HG02938 (cell line): ENCODE data around the gene CHP1.
A peak's percentile ranks its signal among the peaks of the same experiment; 100 is the strongest.
"Not testable (repeated sequence)": the region's sequence is repeated elsewhere in the genome, so short reads cannot be mapped to it uniquely, and the experiment has no call there.

Experiments used
- ATAC-seq: cut with Tn5 transposase; IDR thresholded peaks from one replicate; pipeline ENCODE4 v1.9.1; 2021; ENCODE audit warnings: mild to moderate bottlenecking, moderate library complexity; ENCODE audit not compliant: unreplicated experiment

CHP1 gene

DNA sequence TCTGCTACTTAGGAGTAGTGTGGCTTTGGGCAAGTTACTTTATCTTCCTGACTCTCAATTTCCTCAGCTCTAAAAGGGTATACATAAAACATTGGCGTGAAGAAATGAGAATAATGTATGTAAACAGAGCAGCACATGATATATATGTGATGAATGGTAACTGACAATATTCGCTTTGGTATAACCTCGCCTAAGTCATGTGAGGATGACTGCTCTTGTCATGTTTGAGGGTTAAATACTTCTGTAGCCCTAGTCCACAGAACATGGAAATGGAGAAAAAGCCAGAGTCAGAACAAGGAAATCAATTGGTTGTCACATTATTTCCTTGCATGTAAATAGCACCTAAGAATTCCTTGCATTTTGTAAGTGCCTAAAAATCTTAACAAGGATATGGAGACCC, 25.0 kb downstream of the CHP1 start:
- no peak for ATAC-seq

DNA sequence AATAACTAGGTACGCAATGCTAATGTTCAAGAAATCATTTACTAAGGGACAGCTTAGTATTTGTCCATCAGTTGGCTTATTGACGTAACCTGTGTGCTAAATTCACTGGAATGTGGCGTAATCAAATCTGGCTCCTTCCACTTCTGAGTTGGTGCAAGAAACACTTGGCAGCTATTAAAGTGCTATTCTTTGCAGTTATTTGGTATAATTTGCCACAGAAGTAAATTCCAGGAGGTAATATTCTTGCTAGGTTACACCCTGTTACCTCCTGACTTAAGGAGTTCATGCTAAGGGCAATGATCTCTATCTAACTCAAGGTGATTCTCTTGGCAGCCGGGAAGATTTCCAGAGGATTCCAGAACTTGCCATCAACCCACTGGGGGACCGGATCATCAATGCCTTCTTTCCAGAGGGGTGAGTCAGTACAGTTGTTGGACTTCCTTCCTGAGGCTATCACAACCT, 25.5 kb downstream of the CHP1 start:
- no peak for ATAC-seq

DNA sequence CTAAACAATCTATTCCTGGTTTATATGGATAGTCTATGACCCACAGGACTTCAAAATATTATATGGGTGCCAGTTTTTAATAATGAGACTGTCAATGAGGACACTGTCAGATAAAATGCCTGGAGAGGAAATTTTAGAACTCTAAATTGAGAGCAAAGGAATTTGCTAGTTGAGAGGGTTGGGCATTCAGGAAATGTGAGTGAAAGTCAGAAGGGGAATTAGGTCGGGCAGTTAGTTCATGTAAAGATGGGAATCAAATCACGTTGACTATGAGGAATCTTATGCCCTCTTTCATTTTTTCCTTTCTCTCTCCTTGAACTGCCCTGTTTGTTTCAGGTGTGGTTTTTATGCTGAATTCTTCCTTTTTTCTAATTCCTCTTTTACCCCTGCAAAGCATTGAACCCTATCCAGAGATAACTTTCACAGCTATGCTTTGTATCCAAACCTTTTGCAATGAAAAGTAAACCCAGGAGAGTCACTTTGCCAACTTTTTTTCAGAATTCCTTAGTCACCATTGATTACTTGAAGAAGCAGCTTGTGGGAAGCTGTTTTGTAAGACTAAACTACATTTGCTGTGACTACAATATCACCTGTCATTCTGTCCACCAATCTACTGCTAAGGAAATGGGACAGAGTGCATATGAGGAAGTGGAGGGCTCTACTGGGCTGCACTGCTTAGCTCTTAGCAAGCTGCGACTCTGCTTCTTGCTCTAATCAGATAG, 27.8 kb downstream of the CHP1 start:
- no peak for ATAC-seq

DNA sequence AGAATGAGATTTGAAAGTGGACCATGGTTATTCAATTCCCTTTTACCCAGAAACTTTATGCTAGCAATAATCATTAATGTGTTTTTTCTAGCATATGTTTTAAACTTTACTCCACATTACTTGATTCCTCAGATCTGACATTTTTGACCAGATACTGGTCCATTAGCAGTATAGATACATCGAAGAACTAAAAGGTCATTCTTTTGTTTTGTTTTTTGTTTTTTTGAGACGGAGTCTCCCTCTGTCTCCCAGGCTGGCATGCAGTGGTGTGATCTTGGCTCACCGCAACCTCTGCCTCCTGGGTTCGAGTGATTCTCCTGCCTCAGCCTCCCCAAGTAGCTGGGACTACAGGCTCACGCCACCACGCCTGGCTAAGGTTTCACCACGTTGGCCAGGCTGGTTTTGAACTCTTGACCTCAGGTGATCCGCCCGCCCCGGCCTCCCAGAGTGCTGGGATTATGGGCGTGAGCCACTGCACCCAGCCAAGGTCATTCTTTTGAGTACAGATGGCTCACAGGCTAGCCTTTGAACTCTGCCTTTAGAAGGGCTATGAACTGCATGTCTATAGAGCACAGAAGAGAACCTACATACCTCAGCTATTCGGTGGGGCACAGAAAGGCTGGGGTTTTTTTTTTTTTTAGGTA, 28.6 kb downstream of the CHP1 start:
- no peak for ATAC-seq

DNA sequence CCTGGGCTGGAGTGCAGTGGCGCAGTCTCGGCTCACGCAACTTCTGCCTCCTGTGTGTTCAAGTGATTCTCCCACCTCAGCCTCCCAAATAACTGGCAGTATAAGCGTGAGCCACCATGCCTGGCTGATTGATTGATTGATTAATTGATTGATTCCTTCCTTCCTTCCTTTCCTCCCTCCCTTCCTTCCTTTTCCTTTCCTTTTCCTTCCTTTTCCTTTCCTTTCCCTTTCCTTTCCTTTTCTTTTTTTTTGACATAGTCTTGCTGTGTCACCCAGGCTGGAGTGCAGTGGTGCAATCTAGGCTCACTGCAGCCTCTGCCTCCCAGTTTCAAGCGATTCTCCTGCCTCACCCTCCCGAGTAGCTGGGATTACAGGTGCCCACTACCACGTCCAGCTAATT, 29.9 kb downstream of the CHP1 start:
- ATAC-seq: not testable (repeated sequence)

DNA sequence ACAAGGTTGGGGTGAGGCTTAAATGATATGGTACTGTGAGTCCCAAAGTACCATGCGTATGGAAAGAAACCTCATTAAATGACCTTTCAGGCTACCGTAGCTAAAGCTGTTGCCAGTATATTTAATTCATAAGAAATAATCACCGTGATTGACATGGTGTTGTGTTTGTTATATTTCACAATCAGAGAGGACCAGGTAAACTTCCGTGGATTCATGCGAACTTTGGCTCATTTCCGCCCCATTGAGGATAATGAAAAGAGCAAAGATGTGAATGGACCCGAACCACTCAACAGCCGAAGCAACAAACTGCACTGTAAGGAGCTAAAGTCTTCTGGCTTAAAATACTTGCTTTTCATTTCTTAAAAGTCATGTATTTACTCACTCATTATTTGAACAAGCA, 31.5 kb downstream of the CHP1 start:
- no peak for ATAC-seq

DNA sequence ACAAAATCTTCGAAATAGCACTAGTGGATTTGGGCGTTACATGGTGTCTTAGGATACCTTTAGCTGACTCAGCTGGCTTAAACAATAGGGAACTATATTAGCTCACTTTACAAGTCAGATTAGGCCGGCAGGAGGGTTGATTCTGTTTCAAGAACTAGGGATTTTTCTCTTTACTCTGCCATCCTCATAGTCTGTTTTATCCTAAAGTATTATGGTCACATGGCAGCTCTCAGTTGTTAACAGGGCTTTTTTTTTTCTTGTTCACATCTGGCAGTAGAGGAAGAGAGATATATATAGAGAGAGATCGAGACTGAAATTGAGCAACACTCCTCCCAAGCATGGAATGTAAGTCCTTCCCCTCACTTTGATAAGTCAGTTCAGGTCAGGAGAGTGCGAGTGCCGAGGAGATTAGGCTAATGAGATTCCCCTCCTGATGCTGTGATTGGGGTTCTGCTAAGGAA, 32.9 kb downstream of the CHP1 start:
- no peak for ATAC-seq

DNA sequence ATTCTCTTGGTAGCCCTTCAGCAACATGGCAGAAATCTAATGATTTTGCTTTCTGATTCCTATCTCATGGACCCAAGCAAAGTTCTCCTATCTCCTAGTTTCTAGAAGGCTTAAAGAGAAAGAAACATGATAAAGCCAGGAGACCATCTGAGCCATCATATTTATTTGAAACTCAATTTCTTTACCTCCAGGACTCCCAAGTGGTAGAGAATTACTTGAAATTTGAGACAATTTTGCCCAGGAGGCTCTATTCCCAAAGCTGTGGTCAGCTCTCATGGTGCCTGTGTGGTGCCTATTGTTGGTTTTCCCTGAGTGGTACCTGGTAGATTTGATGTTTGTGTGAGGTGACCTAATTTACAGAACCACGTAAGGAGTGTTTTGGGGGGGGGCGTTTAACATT, 38.8 kb downstream of the CHP1 start:
- ATAC-seq: no peak

DNA sequence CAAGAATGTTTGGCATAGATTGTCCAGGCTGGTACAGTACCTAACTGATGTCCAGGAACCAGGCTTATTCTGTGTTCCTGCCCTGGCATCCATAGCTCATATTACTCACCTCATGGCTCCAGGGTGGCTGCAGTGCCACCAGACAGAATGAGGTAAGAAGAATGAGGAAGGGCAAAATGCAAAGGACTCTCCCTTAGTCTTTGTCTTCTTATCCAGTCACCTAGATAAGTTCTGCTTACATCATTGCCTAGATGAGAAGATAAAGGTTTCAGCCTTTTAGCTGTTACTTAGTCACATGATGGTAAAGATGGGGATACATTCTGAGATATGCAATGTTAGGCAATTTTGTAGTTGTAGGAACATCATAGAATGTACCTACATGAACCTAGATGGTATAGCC, 45.8 kb downstream of the CHP1 start:
- ATAC-seq: no peak

DNA sequence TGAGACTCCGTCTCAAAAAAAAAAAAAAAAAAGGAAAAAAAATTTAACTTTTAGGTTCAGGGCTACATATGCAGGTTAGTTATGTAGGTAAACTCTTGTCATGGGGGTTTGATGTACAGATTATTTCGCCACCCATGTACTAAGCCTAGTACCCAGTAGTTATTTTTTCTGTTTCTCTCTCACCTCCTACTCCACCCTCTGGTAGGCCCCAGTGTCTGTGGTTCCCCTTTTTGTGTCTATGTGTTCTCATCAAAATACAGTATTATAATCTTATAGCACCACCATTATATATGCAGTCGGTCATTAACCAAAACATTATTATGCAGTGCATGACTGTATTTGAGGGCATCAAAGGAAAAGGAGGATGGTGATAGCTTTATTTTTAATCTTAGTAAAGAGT, 47.3 kb downstream of the CHP1 start:
- ATAC-seq: no peak

DNA sequence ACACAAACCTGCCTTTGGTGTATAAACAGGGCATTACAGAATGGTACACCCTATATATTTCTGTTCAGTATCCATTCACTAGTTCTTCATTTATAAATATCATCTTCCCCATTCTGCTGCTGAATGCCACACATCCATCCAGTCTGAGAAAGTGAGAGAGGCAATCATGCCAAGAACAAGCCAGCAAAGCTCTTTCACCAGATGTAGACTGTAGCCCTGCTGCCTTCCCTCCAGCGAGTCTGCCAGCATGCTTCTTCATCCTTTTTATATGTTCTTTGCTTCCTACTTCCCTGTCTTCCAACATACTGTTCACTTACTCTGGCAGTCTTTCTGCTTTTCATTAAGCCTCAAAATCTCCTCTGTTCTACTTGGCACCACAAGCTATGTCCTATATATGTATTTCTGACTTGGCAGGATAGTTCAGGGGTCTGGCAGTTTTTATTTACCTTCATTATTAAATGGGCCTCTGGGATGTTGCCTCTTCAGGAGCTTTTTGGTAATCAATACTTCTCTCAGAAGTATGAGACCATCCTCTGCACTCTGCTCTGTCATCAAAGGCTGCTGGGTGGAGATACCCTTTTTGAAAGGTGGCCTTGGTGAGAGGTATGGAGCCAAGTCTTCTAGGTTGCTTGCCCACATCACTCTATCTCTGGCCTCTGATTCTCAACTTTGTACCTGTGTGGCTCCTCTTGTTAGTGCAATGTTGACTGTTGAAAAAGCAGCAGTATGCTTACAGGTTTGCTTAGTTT, 48.6 kb downstream of the CHP1 start:
- no peak for ATAC-seq

DNA sequence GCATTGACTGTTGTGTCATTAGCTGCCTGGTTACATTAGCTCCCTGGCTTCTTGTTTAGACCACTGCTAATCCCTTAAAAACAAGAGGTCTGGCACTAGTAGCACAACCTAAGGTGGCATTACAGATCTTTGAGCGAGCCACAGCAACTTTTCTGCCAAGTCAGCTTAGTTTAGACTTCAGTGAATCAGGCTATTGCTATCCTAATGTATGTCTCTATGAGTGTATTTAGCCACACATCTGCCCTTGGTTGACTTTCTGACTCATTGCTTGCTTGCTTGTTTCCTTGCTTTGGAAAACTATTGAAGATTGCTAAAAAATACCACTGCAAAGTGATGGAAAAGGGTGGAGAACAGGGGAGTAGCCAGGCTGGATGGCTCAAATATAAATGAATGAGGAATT, 50.2 kb downstream of the CHP1 start:
- no peak for ATAC-seq

DNA sequence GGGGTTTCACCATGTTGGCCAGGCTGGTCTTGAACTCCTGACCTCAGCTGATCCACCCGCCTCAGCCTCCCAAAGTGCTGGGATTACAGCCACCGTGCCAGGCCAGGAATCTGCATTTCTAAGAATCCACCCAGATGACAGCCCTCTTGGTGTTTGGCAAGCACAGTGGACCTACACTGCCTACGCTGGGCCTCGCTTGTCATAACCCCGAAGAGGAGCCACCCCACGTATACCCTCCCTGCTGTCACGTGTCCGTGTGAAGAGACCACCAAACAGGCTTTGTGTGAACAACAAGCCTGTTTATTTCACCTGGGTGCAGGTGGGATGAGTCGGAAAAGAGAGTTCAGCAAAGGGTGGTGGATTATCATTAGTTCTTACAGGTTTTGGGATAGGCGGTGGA, 51.4 kb downstream of the CHP1 start:
- not testable (repeated sequence) for ATAC-seq

DNA sequence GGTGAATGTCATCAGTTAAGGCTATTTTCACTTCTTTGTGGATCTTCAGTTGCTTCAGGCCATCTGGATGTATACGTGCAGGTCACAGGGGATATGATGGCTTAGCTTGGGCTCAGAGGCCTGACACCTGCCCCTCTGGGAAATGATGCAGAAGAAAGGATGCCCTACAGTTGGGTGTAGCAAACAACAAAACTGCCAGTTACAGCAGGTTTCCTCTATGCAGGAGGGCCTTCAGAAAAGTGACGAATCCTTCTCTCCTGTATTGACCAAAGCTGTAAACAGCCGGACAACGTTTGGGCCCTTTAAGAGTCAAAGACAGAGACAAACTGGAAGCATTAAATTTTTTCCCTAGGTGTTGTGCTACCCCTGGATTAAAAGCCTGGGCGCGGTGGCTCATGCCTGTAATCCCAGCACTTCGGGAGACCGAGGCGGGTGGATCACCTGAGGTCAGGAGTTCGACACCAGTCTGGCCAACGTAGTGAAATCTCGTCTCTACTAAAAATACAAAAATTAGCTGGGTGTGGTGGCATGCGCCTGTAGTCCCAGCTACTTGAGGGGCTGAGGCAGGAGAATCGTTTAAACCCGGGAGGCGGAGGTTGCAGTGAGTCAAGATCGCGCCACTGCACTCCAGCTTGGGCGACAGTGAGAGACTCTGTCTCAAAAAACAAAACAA, 52.0 kb downstream of the CHP1 start:
- ATAC-seq: not testable (repeated sequence)

DNA sequence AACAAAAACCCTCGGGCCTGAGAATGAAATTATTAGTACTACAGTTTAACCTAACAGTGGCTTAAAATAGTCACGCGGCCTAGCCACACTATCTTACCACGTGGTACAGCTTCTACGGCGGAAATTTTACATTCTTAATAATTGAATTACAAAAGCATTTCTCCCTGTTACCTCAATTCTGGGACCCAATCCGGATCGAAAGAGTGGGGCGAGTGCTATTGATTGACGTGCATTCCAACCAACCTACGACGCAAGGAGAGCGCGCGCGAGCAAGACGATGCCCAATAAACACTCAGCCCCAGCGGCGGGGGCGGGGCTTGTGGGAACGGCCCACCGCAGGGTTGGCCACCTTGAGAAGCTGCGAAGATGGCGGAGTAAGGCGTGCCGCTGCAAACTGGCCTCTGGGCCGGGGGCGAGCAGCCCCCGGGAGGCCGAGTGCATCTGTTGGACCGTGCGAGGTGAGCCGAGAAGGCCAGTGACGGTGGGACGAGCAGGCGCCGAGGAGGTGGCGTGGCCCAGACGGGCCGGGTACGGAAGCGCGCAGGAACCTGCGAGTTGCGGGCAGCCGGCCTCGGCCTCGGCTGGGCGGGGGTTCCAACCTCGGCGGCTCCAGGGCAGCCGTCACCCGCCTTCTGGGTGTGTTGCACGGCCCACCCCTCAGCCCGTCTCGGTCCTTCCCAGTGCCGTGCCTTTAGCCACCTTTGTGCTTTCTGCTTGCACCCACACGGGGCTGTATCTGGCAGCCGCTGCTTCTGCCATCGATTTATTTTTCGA, 52.8 kb downstream of the CHP1 start:
- peak; percentile 95 for ATAC-seq

DNA sequence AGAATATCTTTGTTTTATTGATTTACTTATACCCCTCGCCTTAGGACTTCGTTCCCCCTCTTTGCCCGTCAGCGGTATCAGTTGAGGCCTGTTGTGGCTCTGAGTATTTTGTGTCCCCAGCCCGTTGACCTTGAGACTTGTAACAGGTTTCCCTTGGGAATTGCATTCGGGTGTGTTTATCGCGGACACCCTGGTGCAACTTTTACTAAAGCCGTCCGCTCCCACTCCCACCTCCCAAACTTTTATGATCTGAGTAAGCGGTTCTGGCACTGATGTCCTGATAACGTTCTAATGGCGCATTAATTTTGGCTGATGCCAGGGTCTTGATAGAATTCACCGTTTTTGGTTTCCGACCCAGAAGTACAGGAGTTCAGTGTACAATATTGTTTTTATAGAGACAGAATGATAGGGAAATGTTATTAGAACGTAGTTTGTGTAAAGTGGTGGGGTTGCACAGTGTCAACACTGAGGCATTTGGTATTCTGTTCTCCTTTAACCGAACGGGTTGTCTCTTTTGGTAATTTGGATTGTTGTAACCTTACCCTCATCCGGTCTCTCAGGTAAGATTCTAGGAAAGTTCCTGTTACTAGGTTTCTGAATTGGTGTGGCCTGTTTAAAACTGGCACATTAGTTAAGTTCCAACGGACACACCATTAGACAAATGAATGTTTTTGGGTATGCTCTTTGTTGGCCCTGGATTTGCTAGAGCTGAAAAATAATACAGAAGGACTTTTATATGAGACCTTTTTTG, 53.5 kb downstream of the CHP1 start:
- ATAC-seq: no peak

DNA sequence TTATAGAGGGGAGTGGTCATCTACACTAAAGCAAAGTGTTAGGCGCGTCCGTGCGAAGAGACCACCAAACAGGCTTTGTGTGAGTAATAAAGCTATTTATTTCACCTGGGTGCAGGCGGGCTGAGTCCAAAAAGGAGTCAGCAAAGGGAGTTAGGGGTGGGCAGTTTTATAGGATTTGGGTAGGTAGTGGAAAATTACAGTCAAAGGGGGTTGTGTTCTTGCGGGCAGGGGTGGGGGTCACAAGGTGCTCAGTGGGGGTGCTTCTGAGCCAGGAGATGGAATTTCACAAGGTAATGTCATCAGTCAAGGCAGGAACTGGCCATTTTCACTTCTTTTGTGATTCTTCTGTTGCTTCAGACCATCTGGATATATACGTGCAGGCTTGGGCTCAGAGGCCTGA, 54.2 kb downstream of the CHP1 start:
- no peak for ATAC-seq

DNA sequence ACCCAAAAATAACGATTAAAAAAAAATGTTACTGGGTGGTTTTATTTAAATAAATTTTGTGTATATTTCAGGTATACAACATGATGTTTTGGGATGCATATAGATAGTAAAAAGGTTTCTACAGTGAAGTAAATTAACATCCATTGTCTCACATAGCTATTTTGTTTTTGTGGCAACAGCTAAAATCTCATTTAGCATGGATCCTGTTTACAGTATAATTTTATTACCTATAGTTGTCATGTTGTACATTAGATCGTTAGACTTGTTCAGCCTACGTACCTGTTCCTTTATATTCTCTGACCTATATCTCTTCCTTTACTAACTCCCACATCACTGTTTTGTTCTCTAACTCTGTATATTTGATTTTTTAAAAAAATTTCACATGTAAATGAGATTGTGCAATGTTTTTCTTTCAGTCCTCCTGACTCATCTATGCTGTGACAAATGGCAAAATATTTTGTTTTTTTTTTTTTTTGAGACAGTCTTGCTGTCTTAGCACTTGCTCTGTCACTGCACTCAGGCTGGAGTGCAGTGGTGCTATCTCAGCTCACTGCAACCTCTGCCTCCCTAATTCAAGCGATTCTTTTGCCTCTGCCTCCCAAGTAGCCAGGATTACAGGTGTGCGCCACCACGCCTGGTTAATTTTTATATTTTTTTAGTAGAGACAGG, 55.7 kb downstream of the CHP1 start:
- ATAC-seq: no peak

DNA sequence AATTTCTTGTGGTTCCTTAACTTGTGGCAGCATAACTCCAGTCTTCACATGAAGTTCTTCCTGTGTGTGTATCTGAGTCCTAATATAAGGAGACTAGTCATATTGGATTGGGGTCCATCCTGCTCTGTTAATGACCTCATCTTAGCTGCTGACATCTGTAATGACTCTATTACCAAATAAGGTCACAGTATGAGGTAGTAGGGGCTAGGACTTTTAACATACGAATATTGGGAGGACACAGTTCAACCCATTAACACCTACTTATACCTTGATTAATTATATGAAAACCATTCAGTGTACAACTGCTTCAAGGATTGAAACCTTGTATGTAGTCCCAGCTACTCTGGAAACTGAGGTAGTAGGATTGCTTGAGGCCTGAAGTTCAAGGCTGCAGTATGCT, 57.4 kb downstream of the CHP1 start:
- no peak for ATAC-seq
